AG10803 (cell line): ENCODE data around the gene WNT7B.

Experiments
- DNase-seq: peaks from one replicate; pipeline ENCODE4 v3.0.0; 2010; ENCODE audit warnings: low read depth
- H3K4me3 ChIP-seq: 2 replicates; pipeline ENCODE4 v1.5.1; 2011; ENCODE audit warnings: mild to moderate bottlenecking, low read length, control low read depth
- CTCF ChIP-seq: conservative IDR thresholded peaks from 2 replicates; pipeline ENCODE4 v1.5.1; 2011; ENCODE audit warnings: mild to moderate bottlenecking, low read length, control low read depth, inconsistent platforms

The WNT7B gene

DNA sequence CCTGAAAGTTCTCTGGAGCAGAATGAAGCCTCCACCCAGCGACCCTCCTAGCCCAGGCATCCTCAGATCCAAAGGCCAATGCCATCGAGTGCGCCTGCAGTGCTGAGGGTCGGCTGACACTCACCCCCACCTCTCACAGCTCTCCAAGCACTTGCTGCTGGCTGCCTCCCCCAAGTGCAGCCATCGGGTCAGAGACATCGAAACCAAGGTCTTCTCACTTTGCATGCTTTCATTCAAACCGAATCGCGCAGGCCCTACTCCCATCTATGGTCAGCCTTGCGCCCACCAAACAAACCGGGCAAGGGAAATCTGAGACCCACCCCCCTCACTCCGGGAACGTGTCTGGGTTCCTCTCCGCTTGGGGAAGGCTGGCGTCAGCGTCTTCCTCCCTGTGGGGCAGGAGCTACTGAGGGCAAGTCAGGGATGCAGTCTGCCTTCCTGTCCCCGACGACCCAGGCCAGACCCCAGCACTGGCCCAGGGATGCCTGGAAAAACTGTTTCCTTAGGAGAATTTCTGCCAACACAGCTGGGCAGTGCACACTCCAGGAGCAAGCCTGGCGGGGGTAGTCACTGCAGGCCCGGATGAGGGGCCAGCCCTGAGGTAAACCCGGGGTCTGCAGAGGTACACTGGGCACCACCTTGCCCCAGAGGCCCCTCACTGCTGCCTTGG lies 7.0 kb downstream of the WNT7B start:
- DNase-seq, result no peak
- H3K4me3 ChIP-seq, result no peak overlapping the region

GRCh38 chr22:45969414-45969799 lies 7.6 kb downstream of the WNT7B start:
- DNase-seq, result no peak
- H3K4me3 ChIP-seq, result no peak overlapping the region
- TF ChIP-seq CTCF, result no peak

More for the DNA sequence above, 7.0 kb downstream of the WNT7B start:
- TF ChIP-seq CTCF, result no peak

DNA sequence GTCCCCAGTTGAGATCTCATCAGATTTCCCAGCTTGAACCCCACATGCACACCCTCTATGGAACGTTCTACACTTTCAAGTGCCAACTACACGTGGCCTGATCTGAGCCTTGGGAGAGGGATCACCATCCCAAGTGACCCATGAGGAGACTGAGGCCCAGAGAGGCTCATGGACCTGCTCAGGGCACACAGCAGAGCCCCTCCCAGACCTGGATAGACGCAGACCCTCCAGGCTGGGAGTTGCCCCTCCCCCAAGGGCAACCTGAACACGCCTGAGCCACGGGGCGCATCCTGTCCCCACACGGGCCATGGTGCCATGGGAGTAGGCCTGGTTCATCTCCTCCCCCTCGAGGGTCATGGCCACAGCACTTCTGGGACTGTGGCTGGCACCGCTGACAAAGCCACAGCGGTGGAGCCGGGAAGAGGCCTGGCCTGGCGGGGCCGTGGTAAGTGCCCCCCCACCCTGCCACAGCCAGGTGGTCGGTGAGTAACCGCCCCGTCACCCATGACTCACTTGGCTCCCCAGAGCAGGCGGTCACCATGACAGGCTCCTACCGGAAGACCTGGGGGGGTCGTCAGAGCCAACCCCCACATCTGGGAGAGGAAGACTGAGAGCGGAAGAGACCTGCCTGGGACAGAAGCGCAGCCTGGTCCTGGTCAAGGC lies 8.1 kb downstream of the WNT7B start:
- no peak for TF ChIP-seq CTCF
- peak; percentile 67 for DNase-seq
- no peak overlapping the region for H3K4me3 ChIP-seq

DNA sequence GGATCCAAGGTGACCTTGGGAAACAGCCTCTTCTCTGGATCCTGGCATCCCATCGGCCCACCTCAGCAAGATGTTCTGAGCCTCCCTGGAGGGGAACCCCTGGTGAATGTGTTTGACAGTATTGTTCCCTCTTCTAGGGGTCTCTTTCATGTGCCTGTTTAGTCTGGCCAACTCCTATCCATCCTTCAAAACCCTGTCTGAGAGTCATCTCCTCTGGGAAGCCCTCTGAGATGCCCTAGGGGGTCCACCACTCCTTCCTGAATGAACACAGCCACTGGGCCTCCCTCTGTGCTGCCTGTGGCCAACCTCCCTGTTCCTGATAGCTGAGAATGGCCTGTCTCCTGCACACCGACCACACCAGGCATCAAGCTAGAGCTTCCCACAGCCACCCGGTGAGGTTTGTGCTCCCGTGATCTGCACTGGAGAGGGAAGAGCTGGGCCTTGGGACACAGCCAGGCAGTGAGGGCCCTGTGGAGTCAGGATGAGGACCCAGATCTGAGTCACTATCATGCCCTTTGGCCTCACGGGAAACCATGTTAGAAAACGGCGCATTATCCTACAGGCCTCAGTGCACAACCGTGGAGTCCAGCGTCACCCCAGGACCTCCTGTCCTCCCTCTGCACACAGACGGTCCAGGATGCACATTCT lies 8.8 kb downstream of the WNT7B start:
- DNase-seq, result no peak
- H3K4me3 ChIP-seq, result no peak overlapping the region
- TF ChIP-seq CTCF, result no peak

- no peak for TF ChIP-seq CTCF
- DNase-seq, result no peak
- H3K4me3 ChIP-seq, result no peak overlapping the region
Observed at GRCh38 chr22:45966895-45967365, 10.0 kb downstream of the WNT7B start.

GRCh38 chr22:45966320-45966894 lies 10.6 kb downstream of the WNT7B start:
- DNase-seq, result no peak
- no peak for TF ChIP-seq CTCF
- no peak overlapping the region for H3K4me3 ChIP-seq
